HG03558 (cell line): ENCODE results near the gene TRPC4AP.

ENCODE experiments used
- ATAC-seq: cut with Tn5 transposase; IDR thresholded peaks from one replicate; pipeline ENCODE4 v1.9.1; 2021; ENCODE audit warnings: moderate number of reproducible peaks; ENCODE audit not compliant: unreplicated experiment; ENCODE audit errors: extremely low read depth

TRPC4AP gene

GRCh38 chr20:34952671-34953070 lies 139.9 kb downstream of the TRPC4AP start:
- ATAC-seq = no peak
